ENCODE data around the gene PANX1.

PANX1 gene

GRCh38 chr11:94185416-94186084 lies 56.9 kb downstream of the PANX1 start:
- peak; percentile 27 for DNase-seq (ENCODE audit: low spot score)

- no peak for DNase-seq (ENCODE audit: low spot score)
Measured at GRCh38 chr11:94186342-94187203, 57.9 kb downstream of the PANX1 start.

GRCh38 chr11:94193288-94193687 lies 64.6 kb downstream of the PANX1 start:
- DNase-seq (ENCODE audit: low spot score): no peak

GRCh38 chr11:94194712-94195111 lies 66.1 kb downstream of the PANX1 start:
- no peak for DNase-seq (ENCODE audit: low spot score)

GRCh38 chr11:94196363-94196762 lies 67.7 kb downstream of the PANX1 start:
- DNase-seq (ENCODE audit: low spot score): no peak

- no peak for DNase-seq (ENCODE audit: low spot score)
Measured at GRCh38 chr11:94198718-94199117, 70.1 kb downstream of the PANX1 start.

GRCh38 chr11:94199136-94200130 lies 70.8 kb downstream of the PANX1 start:
- no peak for DNase-seq (ENCODE audit: low spot score)

GRCh38 chr11:94201004-94201465 lies 72.4 kb downstream of the PANX1 start:
- DNase-seq (ENCODE audit: low spot score): peak; percentile 28

- no peak for DNase-seq (ENCODE audit: low spot score)
Measured at GRCh38 chr11:94203070-94203469, 74.4 kb downstream of the PANX1 start.

GRCh38 chr11:94211261-94211830 lies 82.7 kb downstream of the PANX1 start:
- no peak for DNase-seq (ENCODE audit: low spot score)

GRCh38 chr11:94212898-94213297 lies 84.3 kb downstream of the PANX1 start:
- DNase-seq (ENCODE audit: low spot score): no peak

- DNase-seq (ENCODE audit: low spot score): no peak
Measured at GRCh38 chr11:94217705-94218104, 89.1 kb downstream of the PANX1 start.

- no peak for DNase-seq (ENCODE audit: low spot score)
Measured at GRCh38 chr11:94218372-94218771, 89.7 kb downstream of the PANX1 start.

- DNase-seq (ENCODE audit: low spot score): no peak
Measured at GRCh38 chr11:94219771-94220170, 91.1 kb downstream of the PANX1 start.

GRCh38 chr11:94224078-94224477 lies 95.4 kb downstream of the PANX1 start:
- no peak for DNase-seq (ENCODE audit: low spot score)
